Neural cell (in vitro differentiated cells): ENCODE results near the gene FAM53C.

ENCODE experiments used
- CTCF ChIP-seq: fragments of 450-650 bp; IDR thresholded peaks from 2 replicates; pipeline ENCODE4 v1.5.1; 2014; ENCODE audit warnings: antibody characterized with exemption, mild to moderate bottlenecking, moderate library complexity; ENCODE audit not compliant: poor library complexity, severe bottlenecking
- EZH2 ChIP-seq: fragments of 200-600, 300-800 bp; shearing (Covaris generic), sonication (generic); IDR thresholded peaks from 2 replicates; pipeline ENCODE4 v1.6.1; 2014; ENCODE audit warnings: antibody characterized with exemption, low read length, borderline replicate concordance, mild to moderate bottlenecking; ENCODE audit not compliant: insufficient read depth, poor library complexity, severe bottlenecking
- RAD21 ChIP-seq: fragments of 450-650 bp; conservative IDR thresholded peaks from 2 replicates; pipeline ENCODE4 v1.6.1; 2014; ENCODE audit warnings: antibody characterized with exemption, mild to moderate bottlenecking, moderate library complexity

- TF ChIP-seq CTCF (no peak), RAD21 (no peak), EZH2 (no peak)
These were observed 11.9 kb downstream of the FAM53C start for GRCh38 chr5:138349852-138350562.
